Panc1 (cell line): Measurements from ENCODE around the gene RASA3. TPM values are rescaled to one million over a fixed set of nuclear protein-coding genes. Genes with fewer than 3 reads are reported as not detected.

Experiments
- ATAC-seq: fragments of 200-7000 bp; cut with Tn5 transposase; 2 replicates; pipeline ENCODE4 v1.9.1; 2020; ENCODE audit warnings: mild to moderate bottlenecking, moderate library complexity
- BruUV-seq: library from RNA; stranded (reverse); fragments of 400-500 nt; replicated peaks from 2 replicates; lab custom pipeline; 2021; lab: Mats Ljungman, UMichigan
- CTCF ChIA-PET: fragments of 300-600 bp; sonication (Branson Sonifier 250); formaldehyde crosslinking; loops from one replicate; lab custom pipeline; 2022; ENCODE audit warnings: antibody characterized with exemption; lab: Charles Lee
- POLR2A ChIA-PET: fragments of 300-600 bp; sonication (Branson Sonifier 250); formaldehyde crosslinking; loops from one replicate; lab custom pipeline; 2022; ENCODE audit warnings: antibody characterized with exemption; lab: Charles Lee
- DNase-seq: peaks from one replicate; pipeline ENCODE4 v3.0.0-alpha.2; 2010; ENCODE audit warnings: low read depth, low spot score
- H3K27ac ChIP-seq: 2 replicates; pipeline ENCODE4 v1.5.1; 2011; ENCODE audit warnings: mild to moderate bottlenecking, low read length, inconsistent platforms
- H3K27me3 ChIP-seq: fragments of 200-500 bp; sonication (Bioruptor generic); 2 replicates; pipeline ENCODE4 v1.6.0; 2014; ENCODE audit warnings: low read length, inconsistent platforms; ENCODE audit not compliant: control insufficient read depth, insufficient read depth
- H3K36me3 ChIP-seq: fragments of 200-500 bp; sonication (Bioruptor generic); 2 replicates; pipeline ENCODE4 v1.5.1; 2014; ENCODE audit warnings: inconsistent platforms, mild to moderate bottlenecking, low read length, moderate library complexity; ENCODE audit not compliant: control insufficient read depth, insufficient read depth
- H3K4me1 ChIP-seq: 2 replicates; pipeline ENCODE4 v1.5.1; 2011; ENCODE audit warnings: inconsistent platforms, mild to moderate bottlenecking, low read length, moderate library complexity; ENCODE audit not compliant: control insufficient read depth, insufficient read depth
- H3K4me3 ChIP-seq, 2 experiments: 2 replicates each; pipeline ENCODE4 v1.5.1; 2011 to 2012; ENCODE audit warnings: low read depth in 2 of 2, low read length in 2 of 2, mild to moderate bottlenecking in 2 of 2, inconsistent platforms in 1 of 2, moderate library complexity in 1 of 2
- H3K9me3 ChIP-seq: fragments of 200-500 bp; sonication (Bioruptor generic); 2 replicates; pipeline ENCODE4 v1.5.1; 2014; ENCODE audit warnings: low read depth, mild to moderate bottlenecking, inconsistent platforms, low read length, moderate library complexity; ENCODE audit not compliant: control insufficient read depth, insufficient read depth
- CTCF ChIP-seq: fragments of 450-650 bp; IDR thresholded peaks from 2 replicates; pipeline ENCODE4 v1.5.1; 2017; ENCODE audit warnings: mild to moderate bottlenecking
- POLR2AphosphoS5 ChIP-seq: IDR thresholded peaks from 2 replicates; pipeline ENCODE4 v1.6.1; 2012; ENCODE audit warnings: mild to moderate bottlenecking, low read depth, low read length, moderate library complexity
- REST ChIP-seq, 2 experiments: IDR thresholded peaks; 2 replicates each; pipeline ENCODE4 v1.6.1; 2011 to 2012; ENCODE audit warnings: low read depth in 2 of 2, control low read depth in 1 of 2, low read length in 1 of 2, mild to moderate bottlenecking in 1 of 2, moderate library complexity in 1 of 2; ENCODE audit not compliant: insufficient read depth in 1 of 2
- SIN3A ChIP-seq: IDR thresholded peaks from 2 replicates; pipeline ENCODE4 v1.6.1; 2012; ENCODE audit warnings: low read depth, mild to moderate bottlenecking, low read length, moderate library complexity, borderline replicate concordance; ENCODE audit not compliant: insufficient read depth
- TCF7L2 ChIP-seq: IDR thresholded peaks from 2 replicates; pipeline ENCODE4 v1.6.1; 2011; ENCODE audit warnings: mild to moderate bottlenecking, low read depth, low read length, inconsistent platforms
- in situ Hi-C: cut with HindIII; loops from 2 replicates; pipeline ENCODE4 v1.10.0; 2016; ENCODE audit warnings: low sequenced_read_pairs, low pct_unique_long_range_greater_than_20kb
- intact Hi-C: fragments of 100-400 bp; cut with micrococcal nuclease; formaldehyde crosslinking; loops from one replicate; pipeline ENCODE4 v1.10.0; 2022; ENCODE audit not compliant: unreplicated experiment
- total RNA-seq: library from RNA; stranded (reverse); gene quantifications from one replicate; pipeline ENCODE4 v1.2.1, GENCODE V29; 2021; ENCODE audit not compliant: unreplicated experiment

RASA3 gene
- total RNA-seq, 1 experiment from 2014 or later = 33.7 TPM

GRCh38 chr13:114039471-114040141, 92.8 kb downstream of the RASA3 start:
- no peak for TF ChIP-seq POLR2AphosphoS5
- TF ChIP-seq REST (IDR thresholded peaks at IDR 0.05; ENCODE audit: insufficient read depth in 1 of 2, low read depth in 2 of 2, low read length in 1 of 2) = no peak
- TF ChIP-seq SIN3A = no peak
- TF ChIP-seq TCF7L2 = no peak
- TF ChIP-seq CTCF = no peak
- Histone ChIP-seq H3K4me1 (peaks cover 4% of the 10 kb centered on the region), H3K27ac (no peak overlapping the region), H3K27me3 (no peaks in the 10 kb centered on the region), H3K9me3 (no peaks in the 10 kb centered on the region), H3K4me3 (no peak overlapping the region), H3K36me3 (no peaks in the 10 kb centered on the region)
- ChIA-PET POLR2A (no interaction called here), CTCF (no interaction called here)
- intact Hi-C loops (loop anchor here (10.0 kb wide), 1 partner anchor 55 kb away; no protein-coding TSS in a partner anchor), in situ Hi-C loops (no loop called here)
- ATAC-seq (no peak), DNase-seq (no peak)
- no TSS peak for BruUV-seq

- ATAC-seq (no peak), DNase-seq (no peak)
- CTCF ChIA-PET = no interaction called here
- intact Hi-C loops (no loop called here), in situ Hi-C loops (no loop called here)
- Histone ChIP-seq H3K9me3 (no peaks in the 10 kb centered on the region), H3K36me3 (no peaks in the 10 kb centered on the region), H3K27me3 (no peaks in the 10 kb centered on the region), H3K4me3 (no peak overlapping the region), H3K27ac (no peak overlapping the region), H3K4me1 (peaks cover 3% of the 10 kb centered on the region)
- POLR2A ChIA-PET = no interaction called here
- no peak for TF ChIP-seq CTCF
- no peak for TF ChIP-seq TCF7L2
- TF ChIP-seq REST (IDR thresholded peaks at IDR 0.05; ENCODE audit: insufficient read depth in 1 of 2, low read depth in 2 of 2, low read length in 1 of 2) = no peak
- no peak for TF ChIP-seq POLR2AphosphoS5
- no TSS peak for BruUV-seq
These were observed 93.5 kb downstream of the RASA3 start for GRCh38 chr13:114038900-114039299.
